Keratinocyte (primary cell): Measurements from ENCODE around the gene ZNF205. TPM values are rescaled to one million over a fixed set of nuclear protein-coding genes. Genes with fewer than 3 reads are reported as not detected.

ENCODE experiments used
- DNase-seq: peaks from one replicate; pipeline ENCODE4 v3.0.0-alpha.2; 2011; ENCODE audit warnings: low read depth, missing footprints, low spot score
- FAIRE-seq: peaks from 2 replicates; lab custom pipeline; 2011; peaks lifted over from hg19 to GRCh38; lab: Jason Lieb, UNC
- H2AFZ ChIP-seq: 2 replicates; pipeline ENCODE4 v1.6.0; 2012; ENCODE audit warnings: low read length, control low read depth, inconsistent platforms; ENCODE audit not compliant: control insufficient read depth
- H3K27ac ChIP-seq: 2 replicates; pipeline ENCODE4 v1.5.1; 2011; ENCODE audit warnings: low read length; ENCODE audit not compliant: control insufficient read depth, insufficient read depth
- H3K27me3 ChIP-seq: 3 replicates; pipeline ENCODE4 v1.6.0; 2011; ENCODE audit warnings: low read length; ENCODE audit not compliant: control insufficient read depth, insufficient read depth; ENCODE audit errors: extremely low read depth
- H3K36me3 ChIP-seq, 2 experiments: 2 replicates in 1 of 2; 3 replicates in 1 of 2; pipeline ENCODE4 v1.5.1; 2011; ENCODE audit warnings: low read length in 2 of 2, mild to moderate bottlenecking in 1 of 2; ENCODE audit not compliant: control insufficient read depth in 2 of 2, insufficient read depth in 2 of 2; ENCODE audit errors: extremely low read depth in 1 of 2
- H3K4me1 ChIP-seq: 3 replicates; pipeline ENCODE4 v1.5.1; 2011; ENCODE audit warnings: low read length; ENCODE audit not compliant: control insufficient read depth, insufficient read depth; ENCODE audit errors: extremely low read depth
- H3K4me2 ChIP-seq: 3 replicates; pipeline ENCODE4 v1.6.0; 2011; ENCODE audit warnings: low read depth, low read length; ENCODE audit not compliant: control insufficient read depth, insufficient read depth; ENCODE audit errors: extremely low read depth
- H3K4me3 ChIP-seq, 3 experiments: fragments of 200-600 bp in 1 of 3; sonication (generic) in 1 of 3; 2 replicates in 2 of 3; 3 replicates in 1 of 3; pipeline ENCODE4 v1.5.1; 2011 to 2016; ENCODE audit warnings: low read length in 3 of 3, mild to moderate bottlenecking in 3 of 3, control low read depth in 2 of 3, inconsistent platforms in 1 of 3, low read depth in 1 of 3, mixed read lengths in 1 of 3, mixed run types in 1 of 3, moderate library complexity in 1 of 3; ENCODE audit not compliant: control insufficient read depth in 2 of 3, insufficient read depth in 2 of 3; ENCODE audit errors: extremely low read depth in 1 of 3
- H3K79me2 ChIP-seq: 2 replicates; pipeline ENCODE4 v1.6.0; 2012; ENCODE audit warnings: low read length; ENCODE audit not compliant: control insufficient read depth, insufficient read depth
- H3K9ac ChIP-seq: 3 replicates; pipeline ENCODE4 v1.6.0; 2011; ENCODE audit warnings: low read length; ENCODE audit not compliant: control insufficient read depth, insufficient read depth; ENCODE audit errors: extremely low read depth
- H3K9me1 ChIP-seq: 3 replicates; pipeline ENCODE4 v1.6.0; 2011; ENCODE audit warnings: low read length; ENCODE audit not compliant: control insufficient read depth, insufficient read depth; ENCODE audit errors: extremely low read depth
- H3K9me3 ChIP-seq: 2 replicates; pipeline ENCODE4 v1.5.1; 2012; ENCODE audit warnings: low read depth, low read length; ENCODE audit not compliant: control insufficient read depth
- H4K20me1 ChIP-seq: 3 replicates; pipeline ENCODE4 v1.6.0; 2011; ENCODE audit warnings: low read length; ENCODE audit not compliant: control insufficient read depth, insufficient read depth; ENCODE audit errors: extremely low read depth
- EZH2 ChIP-seq: IDR thresholded peaks from one replicate; pipeline ENCODE4 v1.6.1; 2012; ENCODE audit warnings: inconsistent platforms, mild to moderate bottlenecking, low read length, moderate library complexity
- dilution Hi-C: fragments of 300-500 bp; cut with MboI; formaldehyde crosslinking; loops from one replicate; pipeline ENCODE4 v1.7.0; 2020; ENCODE audit warnings: low sequenced_read_pairs; ENCODE audit not compliant: extremely low pct_ligation_motif_present
- polyA plus RNA-seq, 5 experiments: library from polyadenylated mRNA; depleted of rRNA in 3 of 5; stranded (reverse) in 3 of 5; stranded (forward) in 1 of 5; unstranded in 1 of 5; fragments of >200 nt; gene quantifications; 1 replicate in 1 of 5; 2 replicates in 3 of 5; 3 replicates in 1 of 5; pipeline versions ENCODE4 v1.2.1 to v1.2.3, GENCODE V29; 2011 to 2012; ENCODE audit warnings: missing spikeins in 2 of 5, low read depth in 1 of 5, low replicate concordance in 1 of 5
- TF ChIP-seq, protein P1 (sequence below), 3 experiments: IDR thresholded peaks in 1 of 3; conservative IDR thresholded peaks in 1 of 3; optimal IDR thresholded peaks in 1 of 3; 2 replicates in 2 of 3; 3 replicates in 1 of 3; pipeline versions ENCODE3 to v1.5.1; 2011; ENCODE audit warnings: low read length in 3 of 3, mild to moderate bottlenecking in 3 of 3, moderate library complexity in 2 of 3, control low read depth in 1 of 3, inconsistent platforms in 1 of 3; ENCODE audit not compliant: insufficient read depth in 2 of 3; ENCODE audit errors: extremely low read depth in 1 of 3

The ZNF205 gene
- polyA plus RNA-seq, 1 donor (not counting 4 experiments of a cell fraction or from before 2014, with no cell fraction given) = 6.0 TPM

DNA sequence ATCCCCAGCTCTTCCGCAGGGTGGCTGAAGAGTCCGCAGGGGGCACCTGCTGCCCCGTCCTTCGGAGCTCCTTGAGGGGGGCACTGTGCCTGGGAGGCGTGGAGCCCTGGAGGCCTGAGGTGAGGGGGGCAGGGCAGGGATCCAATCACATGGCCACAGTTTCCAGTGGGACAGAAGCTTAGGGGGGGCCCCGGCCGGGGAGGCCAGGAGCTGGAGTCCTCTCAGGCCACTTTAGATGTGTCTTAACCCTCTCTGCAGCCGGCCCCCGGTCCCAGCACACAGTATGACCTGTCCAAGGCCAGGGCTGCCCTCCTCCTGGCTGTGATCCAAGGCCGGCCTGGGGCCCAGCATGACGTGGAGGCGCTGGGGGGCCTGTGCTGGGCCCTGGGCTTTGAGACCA is 33.3 kb downstream of the ZNF205 start:
- dilution Hi-C loops = no loop called here

DNA sequence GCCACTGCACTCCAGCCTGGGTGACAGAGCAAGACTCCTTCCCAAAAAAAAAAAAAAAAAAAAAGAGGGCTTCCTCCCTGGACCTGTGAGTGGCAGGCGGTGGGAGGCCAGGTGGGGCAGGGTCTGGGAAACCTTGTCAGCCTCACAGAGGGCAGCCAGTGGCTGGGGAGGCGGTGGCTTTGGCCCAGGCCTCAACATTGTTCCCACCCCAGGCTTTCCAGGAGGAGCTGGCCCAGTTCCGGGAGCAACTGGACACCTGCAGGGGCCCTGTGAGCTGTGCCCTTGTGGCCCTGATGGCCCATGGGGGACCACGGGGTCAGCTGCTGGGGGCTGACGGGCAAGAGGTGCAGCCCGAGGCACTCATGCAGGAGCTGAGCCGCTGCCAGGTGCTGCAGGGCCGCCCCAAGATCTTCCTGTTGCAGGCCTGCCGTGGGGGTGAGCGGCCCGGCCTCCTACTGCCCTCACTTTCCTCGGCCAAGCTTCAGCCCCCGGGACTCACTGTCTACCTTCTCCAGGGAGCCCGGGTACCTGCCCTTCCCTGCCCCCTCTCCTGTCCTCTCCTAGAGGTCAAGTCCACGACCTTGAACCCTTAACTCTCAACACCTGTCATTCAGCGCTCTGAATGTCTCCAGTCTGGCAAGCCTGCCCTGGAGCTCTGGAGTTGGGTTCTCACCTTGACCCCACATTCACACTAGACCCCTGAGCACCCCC is 34.8 kb downstream of the ZNF205 start:
- Histone ChIP-seq H3K4me1 (peaks cover 2% of the 10 kb centered on the region), H3K9me1 (no peaks in the 10 kb centered on the region), H2AFZ (no peak overlapping the region), H3K27me3 (no peaks in the 10 kb centered on the region), H3K79me2 (no peaks in the 10 kb centered on the region), H3K27ac (no peak overlapping the region), H3K4me3 (no peak overlapping the region), H4K20me1 (peaks cover 1% of the 10 kb centered on the region), H3K9me3 (no peaks in the 10 kb centered on the region), H3K4me2 (no peak overlapping the region), H3K36me3 (peaks cover 0 to 1% of the 10 kb centered on the region in 2 experiments), H3K9ac (no peak overlapping the region)
- DNase-seq (no peak), FAIRE-seq (no peak)
- dilution Hi-C loops = no loop called here
- TF ChIP-seq EZH2 = no peak
- TF ChIP-seq, protein P1, sequence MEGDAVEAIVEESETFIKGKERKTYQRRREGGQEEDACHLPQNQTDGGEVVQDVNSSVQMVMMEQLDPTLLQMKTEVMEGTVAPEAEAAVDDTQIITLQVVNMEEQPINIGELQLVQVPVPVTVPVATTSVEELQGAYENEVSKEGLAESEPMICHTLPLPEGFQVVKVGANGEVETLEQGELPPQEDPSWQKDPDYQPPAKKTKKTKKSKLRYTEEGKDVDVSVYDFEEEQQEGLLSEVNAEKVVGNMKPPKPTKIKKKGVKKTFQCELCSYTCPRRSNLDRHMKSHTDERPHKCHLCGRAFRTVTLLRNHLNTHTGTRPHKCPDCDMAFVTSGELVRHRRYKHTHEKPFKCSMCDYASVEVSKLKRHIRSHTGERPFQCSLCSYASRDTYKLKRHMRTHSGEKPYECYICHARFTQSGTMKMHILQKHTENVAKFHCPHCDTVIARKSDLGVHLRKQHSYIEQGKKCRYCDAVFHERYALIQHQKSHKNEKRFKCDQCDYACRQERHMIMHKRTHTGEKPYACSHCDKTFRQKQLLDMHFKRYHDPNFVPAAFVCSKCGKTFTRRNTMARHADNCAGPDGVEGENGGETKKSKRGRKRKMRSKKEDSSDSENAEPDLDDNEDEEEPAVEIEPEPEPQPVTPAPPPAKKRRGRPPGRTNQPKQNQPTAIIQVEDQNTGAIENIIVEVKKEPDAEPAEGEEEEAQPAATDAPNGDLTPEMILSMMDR (optimal IDR thresholded peaks at IDR 0.05 in 1 of 3, IDR thresholded peaks at IDR 0.05 in 1 of 3, conservative IDR thresholded peaks at IDR 0.05 in 1 of 3; ENCODE audit: extremely low read depth in 1 of 3, insufficient read depth in 2 of 3, low read length in 3 of 3) = no peak

More for the DNA sequence above, 33.3 kb downstream of the ZNF205 start:
- Histone ChIP-seq H4K20me1 (no peaks in the 10 kb centered on the region), H3K79me2 (no peaks in the 10 kb centered on the region), H2AFZ (no peak overlapping the region), H3K4me2 (no peak overlapping the region), H3K27ac (no peak overlapping the region), H3K9ac (no peak overlapping the region), H3K9me1 (no peaks in the 10 kb centered on the region), H3K4me3 (no peak overlapping the region), H3K9me3 (no peaks in the 10 kb centered on the region), H3K27me3 (no peaks in the 10 kb centered on the region), H3K36me3 (peaks cover 0 to 7% of the 10 kb centered on the region in 2 experiments), H3K4me1 (no peaks in the 10 kb centered on the region)
- DNase-seq (no peak), FAIRE-seq (no peak)
- TF ChIP-seq EZH2 = no peak
- TF ChIP-seq, protein P1 (optimal IDR thresholded peaks at IDR 0.05 in 1 of 3, IDR thresholded peaks at IDR 0.05 in 1 of 3, conservative IDR thresholded peaks at IDR 0.05 in 1 of 3; ENCODE audit: extremely low read depth in 1 of 3, insufficient read depth in 2 of 3, low read length in 3 of 3) = no peak
